T1000 (cell line): ENCODE measurements around the gene WAC.
"Not testable (repeated sequence)": the region's sequence is repeated elsewhere in the genome, so short reads cannot be mapped to it uniquely, and the experiment has no call there.

Source experiments
- DNase-seq: peaks from one replicate; lab custom pipeline; 2025; ENCODE audit warnings: mixed read lengths; lab: John Stamatoyannopoulos, UW

WAC gene

GRCh38 chr10:28532337-28533185 lies at the start of gene WAC:
WAC (plus strand) TSS chr10:28533118; CDS start chr10:28533580, 462 bp downstream.
- peak; percentile 93 for DNase-seq

GRCh38 chr10:28489206-28489605 lies 43.7 kb upstream of the WAC start:
- DNase-seq: no peak

DNA sequence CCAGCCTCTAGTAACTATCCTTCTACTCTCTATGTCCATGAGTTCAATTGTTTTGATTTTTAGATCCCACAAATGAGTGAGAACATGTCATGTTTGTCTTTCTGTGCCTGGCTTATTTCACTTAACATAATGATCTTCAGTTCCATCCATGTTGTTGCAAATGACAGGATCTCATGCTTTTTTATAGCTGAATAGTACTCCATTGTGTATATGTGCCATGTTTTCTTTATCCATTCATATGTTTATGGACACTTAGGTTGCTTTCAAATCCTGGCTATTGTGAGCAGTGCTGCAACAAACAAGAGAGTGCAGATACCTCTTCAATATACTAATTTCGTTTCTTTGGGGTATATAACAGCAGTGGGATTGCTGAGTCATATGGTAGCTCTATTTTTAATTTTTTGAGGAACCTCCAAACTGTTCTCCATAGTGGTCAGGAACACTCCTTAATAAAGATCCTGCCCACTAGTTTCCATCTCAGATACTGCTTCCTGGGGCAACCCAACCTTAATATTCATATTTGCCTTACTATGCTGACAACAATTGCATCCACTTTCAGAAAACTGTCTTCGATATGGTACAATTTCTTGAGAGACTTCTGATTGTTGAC lies 42.6 kb upstream of the WAC start:
- DNase-seq: not testable (repeated sequence)

- no peak for DNase-seq
These were observed 40.6 kb upstream of the WAC start for GRCh38 chr10:28492116-28492920.

- DNase-seq: no peak
These were observed 38.5 kb upstream of the WAC start for GRCh38 chr10:28494420-28494819.

DNA sequence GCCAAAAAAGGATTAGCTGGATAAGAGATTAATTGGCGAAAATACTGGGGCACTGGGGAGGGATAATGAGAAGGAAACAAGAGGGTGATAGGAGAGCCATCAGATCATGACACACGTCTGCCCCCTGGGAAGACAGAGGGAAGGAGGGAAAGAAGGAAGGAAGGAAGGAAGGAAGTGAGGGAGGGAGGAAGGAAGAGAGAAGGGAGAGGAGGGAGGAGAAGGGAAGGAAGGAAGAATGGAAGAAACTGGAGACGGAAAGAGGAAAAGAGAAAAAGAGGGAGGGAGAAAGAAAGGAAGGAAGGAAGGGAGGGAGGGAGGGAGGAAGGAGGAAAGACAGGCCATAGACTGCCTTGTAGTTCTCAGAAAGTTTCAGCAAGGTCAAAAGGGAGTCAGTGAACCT lies 37.8 kb upstream of the WAC start:
- DNase-seq: no peak

DNA sequence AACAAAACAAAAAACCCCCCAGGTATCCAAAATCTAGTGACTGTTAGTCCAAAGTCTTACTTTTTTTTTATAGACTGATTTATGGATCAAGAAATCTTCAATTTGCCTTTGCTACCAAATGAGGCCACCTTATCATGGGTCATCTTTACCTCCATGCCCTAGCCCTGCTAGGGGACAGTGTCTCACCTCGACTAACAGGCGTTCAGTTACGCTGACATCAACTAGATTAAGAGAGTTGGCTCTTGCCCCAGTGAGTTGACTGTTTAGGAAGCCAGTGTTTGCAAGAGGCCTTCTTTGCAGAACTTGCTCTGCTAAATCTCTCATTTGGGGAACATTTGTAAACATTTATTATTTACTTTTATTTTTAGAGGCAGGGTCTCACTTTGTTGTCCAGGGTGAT lies 36.9 kb upstream of the WAC start:
- no peak for DNase-seq

DNA sequence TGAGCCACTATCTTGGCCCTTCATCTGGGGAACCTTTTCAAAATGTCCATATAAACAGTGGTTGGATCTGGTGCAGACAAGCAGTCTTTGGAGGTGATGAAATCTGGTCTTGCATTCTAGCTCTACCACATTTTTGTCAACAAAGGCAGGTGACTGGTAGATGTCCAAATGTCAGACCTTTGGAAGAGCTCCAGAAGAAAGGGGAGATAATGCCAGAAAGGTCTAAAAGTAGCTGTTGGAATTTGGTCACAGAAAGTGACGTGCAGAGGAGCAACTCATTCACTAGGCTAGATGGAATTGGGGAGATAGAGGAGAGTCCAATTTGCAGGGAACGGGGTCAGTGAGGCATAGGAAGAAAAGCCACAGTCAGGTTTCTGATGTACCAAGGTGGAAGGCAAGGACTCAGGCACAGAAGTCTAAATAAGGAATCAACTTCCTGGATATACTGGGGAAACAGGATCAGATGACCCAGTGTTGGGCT lies 36.4 kb upstream of the WAC start:
- no peak for DNase-seq

DNA sequence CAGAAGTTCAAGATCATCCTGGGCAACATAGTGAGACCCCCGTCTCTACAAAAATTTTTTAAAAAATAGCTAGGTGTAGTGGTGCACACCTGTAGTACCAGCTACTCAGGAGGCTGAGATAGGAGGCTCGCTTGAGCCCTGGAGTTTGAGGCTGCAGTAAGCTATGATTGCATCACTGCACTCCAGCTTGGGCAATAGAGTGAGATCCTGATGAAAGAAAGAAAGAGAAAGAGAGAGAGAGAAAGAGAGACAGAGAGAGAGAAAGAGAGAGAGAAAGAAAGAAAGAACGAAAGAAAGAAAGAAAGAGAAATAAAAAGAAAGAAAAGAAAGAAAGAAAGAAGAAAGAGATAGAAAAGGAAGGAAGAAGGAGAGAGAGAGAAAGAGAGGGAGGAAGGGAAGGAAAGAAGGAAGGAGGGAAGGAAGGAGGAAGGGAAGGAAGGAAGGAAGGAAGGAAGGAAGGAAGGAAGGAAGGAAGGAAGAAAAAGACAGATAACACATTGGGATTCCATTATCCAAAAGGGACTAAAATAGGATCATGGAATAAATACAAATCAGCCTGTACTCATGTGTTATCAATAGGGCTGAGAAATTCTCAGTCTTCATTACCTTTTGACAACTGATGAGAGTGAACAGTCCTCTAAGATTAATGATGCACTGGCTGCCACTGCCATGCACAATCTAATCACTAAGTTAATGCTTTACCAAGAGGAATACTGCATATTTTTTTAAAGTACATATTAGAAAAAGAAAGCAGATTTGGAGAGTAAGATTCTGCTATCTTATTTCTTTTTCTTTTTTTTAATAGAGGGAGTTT lies 35.4 kb upstream of the WAC start:
- no peak for DNase-seq

GRCh38 chr10:28500203-28500602 lies 32.7 kb upstream of the WAC start:
- not testable (repeated sequence) for DNase-seq

GRCh38 chr10:28503114-28503513 lies 29.8 kb upstream of the WAC start:
- DNase-seq: no peak

GRCh38 chr10:28505359-28505959 lies 27.5 kb upstream of the WAC start:
- no peak for DNase-seq

- DNase-seq: no peak
These were observed 24.5 kb upstream of the WAC start for GRCh38 chr10:28508304-28508925.

- no peak for DNase-seq
These were observed 23.6 kb upstream of the WAC start for GRCh38 chr10:28509286-28509685.

GRCh38 chr10:28514648-28515047 lies 18.3 kb upstream of the WAC start:
- no peak for DNase-seq

DNA sequence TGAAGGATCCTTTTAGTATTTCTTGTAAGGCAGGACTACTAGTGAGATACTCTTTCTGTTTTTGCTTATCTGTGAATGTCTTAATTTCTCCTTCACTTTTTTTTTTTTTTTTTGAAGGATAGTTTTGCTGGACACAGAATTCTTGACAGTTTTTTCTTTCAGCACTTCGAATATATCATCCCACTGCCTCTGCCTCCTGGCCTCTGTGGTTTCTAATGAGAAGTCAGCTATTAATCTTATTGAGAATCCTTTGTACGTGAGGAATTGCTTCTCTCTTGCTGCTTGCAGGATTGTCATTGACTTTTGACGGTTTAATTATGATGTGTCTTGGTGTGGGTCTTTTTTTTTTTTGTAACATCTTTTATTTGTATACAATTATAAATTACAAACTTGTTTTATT lies 12.6 kb upstream of the WAC start:
- no peak for DNase-seq

DNA sequence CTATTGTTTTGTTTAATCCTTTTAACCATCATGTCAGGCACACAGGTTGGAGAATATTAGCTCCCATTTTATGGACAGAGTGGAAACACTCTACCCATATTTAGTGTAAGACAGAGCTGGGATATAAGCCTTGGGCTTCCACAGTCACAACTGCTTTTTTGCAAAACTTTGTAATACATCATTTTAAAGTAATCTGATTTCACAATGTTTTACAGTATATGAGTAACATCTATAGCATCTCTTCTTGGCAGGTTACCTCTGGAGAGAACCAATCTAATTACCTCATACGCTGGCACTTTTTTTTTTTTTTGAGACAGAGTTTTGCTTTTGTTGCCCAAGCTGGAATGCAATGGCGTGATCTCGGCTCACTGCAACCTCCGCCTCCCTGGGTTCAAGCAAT lies 12.1 kb upstream of the WAC start:
- not testable (repeated sequence) for DNase-seq

- DNase-seq: not testable (repeated sequence)
These were observed 11.0 kb upstream of the WAC start for GRCh38 chr10:28521961-28522360.

DNA sequence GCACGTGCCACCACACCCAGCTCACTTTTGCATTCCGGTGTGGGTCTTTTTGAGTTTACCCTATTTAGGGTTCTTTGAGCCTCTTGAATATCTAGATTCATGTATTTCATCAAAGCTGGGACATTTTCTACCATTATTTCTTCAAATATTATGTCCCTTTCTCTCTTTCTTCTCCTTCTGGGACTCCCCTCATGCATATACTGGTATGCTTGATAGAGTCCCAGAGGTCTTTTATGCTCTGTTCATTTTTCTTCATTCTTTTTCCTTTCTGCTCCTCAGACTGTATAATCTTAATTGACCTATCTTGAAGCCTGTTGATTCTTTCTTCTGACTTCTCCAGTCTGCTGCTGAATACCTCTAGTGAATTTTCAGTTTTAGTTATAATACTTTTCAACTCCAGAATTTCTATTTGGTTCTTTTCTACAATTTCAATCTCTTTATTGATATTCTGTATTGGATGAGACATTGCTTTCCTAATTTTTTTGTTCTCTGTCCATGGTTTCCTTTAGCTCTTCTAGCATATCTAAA lies 9.1 kb upstream of the WAC start:
- no peak for DNase-seq

DNA sequence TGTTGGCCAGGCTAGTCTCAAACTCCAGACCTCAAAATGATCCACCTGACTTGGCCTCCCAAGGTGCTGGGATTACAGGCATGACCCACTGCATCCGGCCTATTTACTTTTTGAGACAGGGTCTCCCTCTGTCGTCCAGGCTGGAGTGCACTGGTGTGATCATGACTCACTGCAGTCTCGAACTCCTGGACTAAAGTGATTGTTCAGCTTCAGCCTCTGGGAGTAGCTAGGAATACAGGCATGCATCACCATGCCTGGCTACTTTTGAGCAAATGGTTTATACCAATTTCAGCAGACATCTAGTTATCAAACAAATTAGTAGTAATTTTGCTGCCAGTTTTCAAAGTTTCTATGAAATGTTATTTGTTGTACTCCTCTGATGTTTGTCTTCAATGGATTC lies 2.2 kb upstream of the WAC start:
- no peak for DNase-seq

DNA sequence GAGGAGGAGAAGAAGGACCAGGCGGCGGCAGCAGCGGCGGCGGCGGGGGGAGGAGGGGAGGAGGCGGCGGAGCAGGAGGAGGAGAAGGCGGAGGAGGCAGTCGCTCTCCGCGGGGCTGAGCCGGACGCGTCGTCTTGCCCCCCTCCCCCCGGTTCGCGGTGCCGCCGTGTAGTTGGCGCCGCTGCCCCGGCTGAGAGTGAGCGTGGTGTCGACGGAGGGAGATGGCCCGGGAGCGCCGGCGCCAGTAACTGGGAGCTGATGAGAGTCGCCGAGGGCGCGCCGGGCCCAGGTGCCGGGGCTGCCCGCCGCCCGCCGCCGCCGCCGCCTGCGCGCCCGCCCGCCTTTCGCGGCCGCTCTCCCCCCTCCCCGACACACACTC lies 257 bp downstream of the WAC start:
- DNase-seq: no peak
